ENCODE results near the gene SMAD1. TPM values are rescaled to one million over a fixed set of nuclear protein-coding genes. Genes with fewer than 3 reads are reported as not detected.

The SMAD1 gene
- total RNA-seq, 1 donor from 2014 or later, result 57.5 TPM

- Mint-ChIP-seq H3K36me3 (ENCODE audit: unreplicated experiment) (peaks cover 12% of the 10 kb centered on the region), H3K27me3 (ENCODE audit: unreplicated experiment) (no peaks in the 10 kb centered on the region), H3K4me1 (ENCODE audit: low read depth, unreplicated experiment) (peaks cover 2% of the 10 kb centered on the region), H3K27ac (ENCODE audit: unreplicated experiment) (no peak overlapping the region), H3K9me3 (ENCODE audit: unreplicated experiment) (peaks cover 4% of the 10 kb centered on the region), H3K4me3 (ENCODE audit: unreplicated experiment) (no peak overlapping the region)
- no peak for DNase-seq
- no peak for TF ChIP-seq CTCF (IDR thresholded peaks at IDR 0.05; ENCODE audit: partially characterized antibody, unreplicated experiment)
Observed at GRCh38 chr4:145507636-145508035, 26.0 kb downstream of the SMAD1 start.

- Mint-ChIP-seq H3K27me3 (ENCODE audit: unreplicated experiment) (no peaks in the 10 kb centered on the region), H3K36me3 (ENCODE audit: unreplicated experiment) (peaks cover 18% of the 10 kb centered on the region), H3K27ac (ENCODE audit: unreplicated experiment) (no peak overlapping the region), H3K4me1 (ENCODE audit: low read depth, unreplicated experiment) (no peaks in the 10 kb centered on the region), H3K9me3 (ENCODE audit: unreplicated experiment) (peaks cover 7% of the 10 kb centered on the region), H3K4me3 (ENCODE audit: unreplicated experiment) (no peak overlapping the region)
- no peak for TF ChIP-seq CTCF (IDR thresholded peaks at IDR 0.05; ENCODE audit: partially characterized antibody, unreplicated experiment)
- DNase-seq, result no peak
Observed at GRCh38 chr4:145511913-145512522, 30.4 kb downstream of the SMAD1 start.

GRCh38 chr4:145513020-145513621 lies 31.5 kb downstream of the SMAD1 start:
- no peak for DNase-seq
- H3K4me3 Mint-ChIP-seq (ENCODE audit: unreplicated experiment), result no peak overlapping the region
- H3K36me3 Mint-ChIP-seq (ENCODE audit: unreplicated experiment), result peaks cover 20% of the 10 kb centered on the region
- H3K27ac Mint-ChIP-seq (ENCODE audit: unreplicated experiment), result no peak overlapping the region
- H3K27me3 Mint-ChIP-seq (ENCODE audit: unreplicated experiment), result no peaks in the 10 kb centered on the region
- no peaks in the 10 kb centered on the region for H3K4me1 Mint-ChIP-seq (ENCODE audit: low read depth, unreplicated experiment)
- TF ChIP-seq CTCF (IDR thresholded peaks at IDR 0.05; ENCODE audit: partially characterized antibody, unreplicated experiment), result no peak
- H3K9me3 Mint-ChIP-seq (ENCODE audit: unreplicated experiment), result peaks cover 7% of the 10 kb centered on the region

- no peak overlapping the region for H3K27ac Mint-ChIP-seq (ENCODE audit: unreplicated experiment)
- H3K36me3 Mint-ChIP-seq (ENCODE audit: unreplicated experiment), result peaks cover 4% of the 10 kb centered on the region
- TF ChIP-seq CTCF (IDR thresholded peaks at IDR 0.05; ENCODE audit: partially characterized antibody, unreplicated experiment), result no peak
- DNase-seq, result no peak
- H3K27me3 Mint-ChIP-seq (ENCODE audit: unreplicated experiment), result no peaks in the 10 kb centered on the region
- H3K9me3 Mint-ChIP-seq (ENCODE audit: unreplicated experiment), result no peaks in the 10 kb centered on the region
- peaks cover 6% of the 10 kb centered on the region for H3K4me1 Mint-ChIP-seq (ENCODE audit: low read depth, unreplicated experiment)
- no peak overlapping the region for H3K4me3 Mint-ChIP-seq (ENCODE audit: unreplicated experiment)
Observed at GRCh38 chr4:145520172-145520571, 38.5 kb downstream of the SMAD1 start.

- no peak overlapping the region for H3K4me3 Mint-ChIP-seq (ENCODE audit: unreplicated experiment)
- peaks cover 4% of the 10 kb centered on the region for H3K36me3 Mint-ChIP-seq (ENCODE audit: unreplicated experiment)
- no peaks in the 10 kb centered on the region for H3K27me3 Mint-ChIP-seq (ENCODE audit: unreplicated experiment)
- TF ChIP-seq CTCF (IDR thresholded peaks at IDR 0.05; ENCODE audit: partially characterized antibody, unreplicated experiment), result no peak
- no peak for DNase-seq
- peak overlapping the region; percentile 26 for H3K27ac Mint-ChIP-seq (ENCODE audit: unreplicated experiment)
- H3K4me1 Mint-ChIP-seq (ENCODE audit: low read depth, unreplicated experiment), result peaks cover 6% of the 10 kb centered on the region
- no peaks in the 10 kb centered on the region for H3K9me3 Mint-ChIP-seq (ENCODE audit: unreplicated experiment)
Observed at GRCh38 chr4:145521282-145521681, 39.6 kb downstream of the SMAD1 start.
